Measurements from ENCODE around the gene GPAT3. TPM values are rescaled to one million over a fixed set of nuclear protein-coding genes. Genes with fewer than 3 reads are reported as not detected.
"Not testable (repeated sequence)": the region's sequence is repeated elsewhere in the genome, so short reads cannot be mapped to it uniquely, and the experiment has no call there.

The GPAT3 gene
- total RNA-seq, 1 experiment from 2014 or later, result 29.1 TPM

- H2AFZ ChIP-seq, result no peak overlapping the region
- no peak for DNase-seq
- H3K9me2 ChIP-seq (ENCODE audit: insufficient read depth), result no peaks in the 10 kb centered on the region
- H3K27me3 ChIP-seq (ENCODE audit: insufficient read depth, low read depth), result no peaks in the 10 kb centered on the region
- POLR2A ChIA-PET (ENCODE audit: unreplicated experiment), result no interaction called here
- 0 out of 2 replicates have a peak overlapping the region, but pooled peaks have one; percentile 23 for H3K27ac ChIP-seq
- intact Hi-C loops (cut with micrococcal nuclease; ENCODE audit: unreplicated experiment), result no loop called here
- no peak for TF ChIP-seq CTCF (conservative IDR thresholded peaks at IDR 0.05)
- no peak for TF ChIP-seq EZH2 (IDR thresholded peaks at IDR 0.05; ENCODE audit: low read depth)
- peaks cover 17% of the 10 kb centered on the region for H3K4me1 ChIP-seq (replicated peaks; ENCODE audit: insufficient read depth)
- no peak overlapping the region for H3K4me3 ChIP-seq
- CTCF ChIA-PET, result interaction anchor here (0.8 kb wide), 1 partner anchor 9 kb away, joined by 3 read pairs; no protein-coding TSS in a partner anchor
- no peak overlapping the region for H3K4me2 ChIP-seq
- H3K9me3 ChIP-seq (ENCODE audit: insufficient read depth, low read depth), result no peaks in the 10 kb centered on the region
- no peaks in the 10 kb centered on the region for H4K20me1 ChIP-seq (ENCODE audit: insufficient read depth)
- H3K36me3 ChIP-seq (ENCODE audit: low read depth), result no peaks in the 10 kb centered on the region
- peaks cover 70% of the 10 kb centered on the region for H3K79me2 ChIP-seq (ENCODE audit: low read depth)
- no TSS peak for BruUV-seq (replicated peaks)
- peaks cover 18% of the 10 kb centered on the region for H3F3A ChIP-seq (ENCODE audit: insufficient read depth, low read depth)
Measured at GRCh38 chr4:83574247-83574646, 38.3 kb downstream of the GPAT3 start.

- H3K9me3 ChIP-seq (ENCODE audit: insufficient read depth, low read depth); H3K4me3 ChIP-seq; DNase-seq; H3F3A ChIP-seq (ENCODE audit: insufficient read depth, low read depth); H4K20me1 ChIP-seq (ENCODE audit: insufficient read depth); H3K36me3 ChIP-seq (ENCODE audit: low read depth); H2AFZ ChIP-seq; H3K27me3 ChIP-seq (ENCODE audit: insufficient read depth, low read depth); BruUV-seq (replicated peaks); H3K4me1 ChIP-seq (replicated peaks; ENCODE audit: insufficient read depth); intact Hi-C loops (cut with micrococcal nuclease; ENCODE audit: unreplicated experiment); H3K4me2 ChIP-seq; H3K27ac ChIP-seq; H3K9me2 ChIP-seq (ENCODE audit: insufficient read depth); CTCF ChIA-PET: not testable (repeated sequence)
- H3K79me2 ChIP-seq (ENCODE audit: low read depth), result peaks cover 64% of the 10 kb centered on the region
- POLR2A ChIA-PET (ENCODE audit: unreplicated experiment), result interaction anchor here (0.6 kb wide), 1 partner anchor 1448 kb away, joined by 5 read pairs; no protein-coding TSS in a partner anchor
Measured at GRCh38 chr4:83576237-83576636, 40.3 kb downstream of the GPAT3 start.

- H3K27me3 ChIP-seq (ENCODE audit: insufficient read depth, low read depth), result no peaks in the 10 kb centered on the region
- H3K36me3 ChIP-seq (ENCODE audit: low read depth), result 0 out of 2 replicates have a peak, but pooled peaks cover 8% of the 10 kb centered on the region
- POLR2A ChIA-PET (ENCODE audit: unreplicated experiment), result no interaction called here
- H3K9me3 ChIP-seq (ENCODE audit: insufficient read depth, low read depth), result no peaks in the 10 kb centered on the region
- intact Hi-C loops (cut with micrococcal nuclease; ENCODE audit: unreplicated experiment), result no loop called here
- CTCF ChIA-PET, result no interaction called here
- BruUV-seq (replicated peaks), result no TSS peak
- H3F3A ChIP-seq (ENCODE audit: insufficient read depth, low read depth), result no peaks in the 10 kb centered on the region
- DNase-seq, result no peak
- no peak overlapping the region for H2AFZ ChIP-seq
- TF ChIP-seq CTCF (conservative IDR thresholded peaks at IDR 0.05), result no peak
- no peak for TF ChIP-seq EZH2 (IDR thresholded peaks at IDR 0.05; ENCODE audit: low read depth)
- no peaks in the 10 kb centered on the region for H4K20me1 ChIP-seq (ENCODE audit: insufficient read depth)
- no peak overlapping the region for H3K27ac ChIP-seq
- H3K79me2 ChIP-seq (ENCODE audit: low read depth), result peaks cover 22% of the 10 kb centered on the region
- no peaks in the 10 kb centered on the region for H3K4me1 ChIP-seq (replicated peaks; ENCODE audit: insufficient read depth)
- no peak overlapping the region for H3K4me3 ChIP-seq
- no peak overlapping the region for H3K4me2 ChIP-seq
- H3K9me2 ChIP-seq (ENCODE audit: insufficient read depth), result no peaks in the 10 kb centered on the region
Measured at GRCh38 chr4:83581411-83582288, 45.7 kb downstream of the GPAT3 start.

All from PC-9 (cell line).